SK-N-SH (cell line): ENCODE data around the gene SLC2A2. TPM values are rescaled to one million over a fixed set of nuclear protein-coding genes. Genes with fewer than 3 reads are reported as not detected.

Experiments used
- CTCF ChIA-PET: fragments of 300-600, 350-600 bp; formaldehyde crosslinking; extraction: SDS; loops from one replicate; lab custom pipeline; 2021; lab: Yijun Ruan, JAX
- POLR2A ChIA-PET: fragments of 350-600 bp; sonication (Branson Sonifier 250); formaldehyde crosslinking; extraction: SDS; loops from one replicate; lab custom pipeline; 2020; ENCODE audit warnings: antibody characterized with exemption, inconsistent platforms; lab: Yijun Ruan, JAX
- DNase-seq: peaks from one replicate; pipeline ENCODE4 v3.0.0; 2012
- H2AFZ ChIP-seq: fragments of 200-600 bp; sonication (generic); 2 replicates; pipeline ENCODE4 v1.8.1; 2016; ENCODE audit warnings: antibody characterized with exemption, mild to moderate bottlenecking, low read depth
- H3F3A ChIP-seq: fragments of 200-600 bp; sonication (generic); replicated peaks from 2 replicates; pipeline ENCODE3; 2016; ENCODE audit warnings: antibody characterized with exemption, mild to moderate bottlenecking; ENCODE audit not compliant: insufficient read depth
- H3K27ac ChIP-seq, 2 experiments: fragments of 200-500 bp in 1 of 2; fragments of 200-600 bp in 1 of 2; sonication (Bioruptor generic) in 1 of 2; sonication (generic), shearing (Covaris generic) in 1 of 2; 2 replicates each; pipeline versions ENCODE4 v1.5.1 to v1.6.1; 2014 to 2016; ENCODE audit warnings: low read depth in 2 of 2, inconsistent platforms in 1 of 2, low read length in 1 of 2, mild to moderate bottlenecking in 1 of 2, mixed read lengths in 1 of 2
- H3K27me3 ChIP-seq: fragments of 200-600 bp; sonication (generic), shearing (Covaris generic); 2 replicates; pipeline ENCODE4 v1.6.1; 2016; ENCODE audit warnings: mixed run types; ENCODE audit not compliant: insufficient read depth
- H3K36me3 ChIP-seq, 2 experiments: fragments of 200-500 bp in 1 of 2; fragments of 200-600 bp in 1 of 2; sonication (Bioruptor generic) in 1 of 2; sonication (generic) in 1 of 2; replicated peaks in 1 of 2; 2 replicates each; pipeline versions ENCODE3 to v1.5.1; 2014 to 2016; ENCODE audit warnings: low read length in 1 of 2, mild to moderate bottlenecking in 1 of 2; ENCODE audit not compliant: insufficient read depth in 2 of 2, control insufficient read depth in 1 of 2
- H3K4me1 ChIP-seq, 2 experiments: fragments of 200-500 bp in 1 of 2; fragments of 200-600 bp in 1 of 2; sonication (Bioruptor generic) in 1 of 2; sonication (generic), shearing (Covaris generic) in 1 of 2; 2 replicates each; pipeline versions ENCODE4 v1.5.1 to v1.6.1; 2014 to 2016; ENCODE audit warnings: low read depth in 1 of 2, low read length in 1 of 2, mixed run types in 1 of 2; ENCODE audit not compliant: insufficient read depth in 2 of 2, control insufficient read depth in 1 of 2
- H3K4me2 ChIP-seq: fragments of 200-600 bp; sonication (generic), shearing (Covaris generic); 2 replicates; pipeline ENCODE4 v1.6.1; 2017; ENCODE audit warnings: mixed run types
- H3K4me3 ChIP-seq, 2 experiments: fragments of 200-500 bp in 1 of 2; fragments of 200-600 bp in 1 of 2; sonication (Bioruptor generic) in 1 of 2; sonication (generic), shearing (Covaris generic) in 1 of 2; 2 replicates each; pipeline versions ENCODE4 v1.5.1 to v1.8.1; 2014 to 2016; ENCODE audit warnings: low read depth in 2 of 2, inconsistent platforms in 1 of 2, low read length in 1 of 2, mild to moderate bottlenecking in 1 of 2, mixed read lengths in 1 of 2, moderate library complexity in 1 of 2
- H3K79me2 ChIP-seq: fragments of 200-600 bp; sonication (generic); 2 replicates; pipeline ENCODE4 v1.8.1; 2017; ENCODE audit warnings: mild to moderate bottlenecking; ENCODE audit not compliant: insufficient read depth
- H3K9ac ChIP-seq: fragments of 200-600 bp; sonication (generic); 2 replicates; pipeline ENCODE4 v1.6.1; 2017; ENCODE audit warnings: mixed run types
- H3K9me2 ChIP-seq: fragments of 200-600 bp; sonication (generic); 2 replicates; pipeline ENCODE4 v1.6.1; 2017; ENCODE audit warnings: mixed run types
- H3K9me3 ChIP-seq: fragments of 200-600 bp; sonication (generic); 2 replicates; pipeline ENCODE4 v1.6.1; 2017; ENCODE audit warnings: mixed run types, mild to moderate bottlenecking, moderate library complexity
- H4K20me1 ChIP-seq: fragments of 200-600 bp; sonication (generic); 2 replicates; pipeline ENCODE4 v1.6.1; 2017; ENCODE audit warnings: mild to moderate bottlenecking, mixed run types; ENCODE audit not compliant: insufficient read depth
- EZH2phosphoT487 ChIP-seq: fragments of 200-600 bp; sonication (generic); IDR thresholded peaks from 2 replicates; pipeline ENCODE4 v1.6.1; 2017; ENCODE audit warnings: low read depth, mixed run types, mild to moderate bottlenecking, antibody characterized with exemption, moderate library complexity, borderline replicate concordance
- FOSL2 ChIP-seq: IDR thresholded peaks from 2 replicates; pipeline ENCODE4 v1.4.0; 2012; ENCODE audit warnings: low read depth, mild to moderate bottlenecking, moderate library complexity, borderline replicate concordance
- FOXJ3 ChIP-seq: sonication (generic); formaldehyde crosslinking; IDR thresholded peaks from 2 replicates; pipeline ENCODE4 v1.5.1; 2020; ENCODE audit warnings: mild to moderate bottlenecking, missing genetic modification reagents
- FOXM1 ChIP-seq: IDR thresholded peaks from 2 replicates; pipeline ENCODE4 v1.4.0; 2012; ENCODE audit warnings: low read depth, mild to moderate bottlenecking
- GABPA ChIP-seq: IDR thresholded peaks from 2 replicates; pipeline ENCODE4 v1.4.0; 2012; ENCODE audit warnings: low read depth, mild to moderate bottlenecking
- GATA2 ChIP-seq: sonication (generic); formaldehyde crosslinking; IDR thresholded peaks from 2 replicates; pipeline ENCODE4 v1.5.0; 2020; ENCODE audit warnings: mild to moderate bottlenecking, missing genetic modification reagents
- JUND ChIP-seq: IDR thresholded peaks from 2 replicates; pipeline ENCODE4 v1.4.0; 2012
- NFIC ChIP-seq: IDR thresholded peaks from 2 replicates; pipeline ENCODE4 v1.4.0; 2012; ENCODE audit warnings: borderline replicate concordance
- NRF1 ChIP-seq: IDR thresholded peaks from 2 replicates; pipeline ENCODE4 v1.6.1; 2012; ENCODE audit warnings: low read depth, mild to moderate bottlenecking, low read length
- RAD21 ChIP-seq: IDR thresholded peaks from 2 replicates; pipeline ENCODE4 v1.6.1; 2012; ENCODE audit warnings: mild to moderate bottlenecking, low read length
- RCOR1 ChIP-seq: fragments of 150-350 bp; IDR thresholded peaks from 2 replicates; pipeline ENCODE4 v1.6.1; 2017; ENCODE audit warnings: antibody characterized with exemption, low read length
- RFX5 ChIP-seq: IDR thresholded peaks from 2 replicates; pipeline ENCODE4 v1.6.1; 2012; ENCODE audit warnings: mild to moderate bottlenecking, improper control_type of control experiment, low read length
- RXRA ChIP-seq: IDR thresholded peaks from 2 replicates; pipeline ENCODE4 v1.4.0; 2012; ENCODE audit warnings: low read depth, mild to moderate bottlenecking, borderline replicate concordance
- SMC3 ChIP-seq: IDR thresholded peaks from 2 replicates; pipeline ENCODE4 v1.6.1; 2012; ENCODE audit warnings: low read depth, low read length, improper control_type of control experiment
- polyA plus RNA-seq, 3 experiments: library from polyadenylated mRNA; depleted of rRNA; stranded (reverse); fragments of >200 nt; gene quantifications; 2 replicates each; pipeline ENCODE4 v1.2.3, GENCODE V29; 2012
- TF ChIP-seq, protein P1 (sequence below): IDR thresholded peaks from 2 replicates; pipeline ENCODE4 v1.4.0; 2012; ENCODE audit warnings: low read depth, borderline replicate concordance
- TF ChIP-seq, protein P2 (sequence below): fragments of 200-600 bp; sonication (generic); IDR thresholded peaks from 2 replicates; pipeline ENCODE4 v1.6.1; 2017; ENCODE audit warnings: antibody characterized with exemption, mild to moderate bottlenecking, moderate library complexity
- TF ChIP-seq, protein P3 (sequence below): IDR thresholded peaks from 2 replicates; pipeline ENCODE4 v1.6.1; 2012; ENCODE audit warnings: mild to moderate bottlenecking, low read depth, low read length, moderate library complexity
- TF ChIP-seq, protein P4 (sequence below): IDR thresholded peaks from 2 replicates; pipeline ENCODE4 v1.4.0; 2012; ENCODE audit warnings: low read depth, borderline replicate concordance
- TF ChIP-seq, protein P5 (sequence below): IDR thresholded peaks from 2 replicates; pipeline ENCODE4; 2012
- TF ChIP-seq, protein P6 (sequence below): fragments of 150-350 bp; IDR thresholded peaks from 2 replicates; pipeline ENCODE4 v1.6.1; 2017; ENCODE audit warnings: antibody characterized with exemption, low read length, low read depth, borderline replicate concordance

SLC2A2 gene
- polyA plus RNA-seq, 1 of the 3 experiments (the other 2 are of a cell fraction) = 0.59 TPM

DNA sequence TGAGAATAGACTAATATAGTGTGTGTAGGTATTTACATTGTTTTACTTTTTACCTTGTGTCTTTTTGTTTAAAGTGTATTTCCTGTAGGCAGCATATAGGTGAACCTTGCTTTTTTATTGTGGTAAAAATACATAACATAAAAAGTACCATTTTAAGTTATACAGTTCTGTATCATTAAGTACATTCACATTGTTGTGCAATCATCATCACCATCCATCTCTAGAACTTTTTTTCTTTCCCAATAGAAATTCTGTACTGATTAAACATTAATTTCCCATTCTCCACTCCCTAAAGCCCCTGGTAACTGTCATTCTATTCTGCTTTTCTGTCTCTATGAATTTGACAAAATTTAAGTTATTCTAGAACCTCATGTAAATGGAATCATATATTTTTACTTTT is 69.9 kb downstream of the SLC2A2 start:
- H4K20me1 ChIP-seq = no peaks in the 10 kb centered on the region
- TF ChIP-seq FOXJ3 (no peak), RXRA (no peak), SMC3 (no peak), RCOR1 (no peak), JUND (no peak), NRF1 (no peak), GATA2 (CRISPR knock-in tag) (no peak), RFX5 (no peak), EZH2phosphoT487 (no peak), NFIC (no peak), RAD21 (no peak), GABPA (no peak), FOXM1 (no peak), FOSL2 (no peak)
- TF ChIP-seq, protein P1, sequence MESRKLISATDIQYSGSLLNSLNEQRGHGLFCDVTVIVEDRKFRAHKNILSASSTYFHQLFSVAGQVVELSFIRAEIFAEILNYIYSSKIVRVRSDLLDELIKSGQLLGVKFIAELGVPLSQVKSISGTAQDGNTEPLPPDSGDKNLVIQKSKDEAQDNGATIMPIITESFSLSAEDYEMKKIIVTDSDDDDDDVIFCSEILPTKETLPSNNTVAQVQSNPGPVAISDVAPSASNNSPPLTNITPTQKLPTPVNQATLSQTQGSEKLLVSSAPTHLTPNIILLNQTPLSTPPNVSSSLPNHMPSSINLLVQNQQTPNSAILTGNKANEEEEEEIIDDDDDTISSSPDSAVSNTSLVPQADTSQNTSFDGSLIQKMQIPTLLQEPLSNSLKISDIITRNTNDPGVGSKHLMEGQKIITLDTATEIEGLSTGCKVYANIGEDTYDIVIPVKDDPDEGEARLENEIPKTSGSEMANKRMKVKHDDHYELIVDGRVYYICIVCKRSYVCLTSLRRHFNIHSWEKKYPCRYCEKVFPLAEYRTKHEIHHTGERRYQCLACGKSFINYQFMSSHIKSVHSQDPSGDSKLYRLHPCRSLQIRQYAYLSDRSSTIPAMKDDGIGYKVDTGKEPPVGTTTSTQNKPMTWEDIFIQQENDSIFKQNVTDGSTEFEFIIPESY = no peak
- TF ChIP-seq, protein P2, sequence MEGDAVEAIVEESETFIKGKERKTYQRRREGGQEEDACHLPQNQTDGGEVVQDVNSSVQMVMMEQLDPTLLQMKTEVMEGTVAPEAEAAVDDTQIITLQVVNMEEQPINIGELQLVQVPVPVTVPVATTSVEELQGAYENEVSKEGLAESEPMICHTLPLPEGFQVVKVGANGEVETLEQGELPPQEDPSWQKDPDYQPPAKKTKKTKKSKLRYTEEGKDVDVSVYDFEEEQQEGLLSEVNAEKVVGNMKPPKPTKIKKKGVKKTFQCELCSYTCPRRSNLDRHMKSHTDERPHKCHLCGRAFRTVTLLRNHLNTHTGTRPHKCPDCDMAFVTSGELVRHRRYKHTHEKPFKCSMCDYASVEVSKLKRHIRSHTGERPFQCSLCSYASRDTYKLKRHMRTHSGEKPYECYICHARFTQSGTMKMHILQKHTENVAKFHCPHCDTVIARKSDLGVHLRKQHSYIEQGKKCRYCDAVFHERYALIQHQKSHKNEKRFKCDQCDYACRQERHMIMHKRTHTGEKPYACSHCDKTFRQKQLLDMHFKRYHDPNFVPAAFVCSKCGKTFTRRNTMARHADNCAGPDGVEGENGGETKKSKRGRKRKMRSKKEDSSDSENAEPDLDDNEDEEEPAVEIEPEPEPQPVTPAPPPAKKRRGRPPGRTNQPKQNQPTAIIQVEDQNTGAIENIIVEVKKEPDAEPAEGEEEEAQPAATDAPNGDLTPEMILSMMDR = no peak
- TF ChIP-seq, protein P3, sequence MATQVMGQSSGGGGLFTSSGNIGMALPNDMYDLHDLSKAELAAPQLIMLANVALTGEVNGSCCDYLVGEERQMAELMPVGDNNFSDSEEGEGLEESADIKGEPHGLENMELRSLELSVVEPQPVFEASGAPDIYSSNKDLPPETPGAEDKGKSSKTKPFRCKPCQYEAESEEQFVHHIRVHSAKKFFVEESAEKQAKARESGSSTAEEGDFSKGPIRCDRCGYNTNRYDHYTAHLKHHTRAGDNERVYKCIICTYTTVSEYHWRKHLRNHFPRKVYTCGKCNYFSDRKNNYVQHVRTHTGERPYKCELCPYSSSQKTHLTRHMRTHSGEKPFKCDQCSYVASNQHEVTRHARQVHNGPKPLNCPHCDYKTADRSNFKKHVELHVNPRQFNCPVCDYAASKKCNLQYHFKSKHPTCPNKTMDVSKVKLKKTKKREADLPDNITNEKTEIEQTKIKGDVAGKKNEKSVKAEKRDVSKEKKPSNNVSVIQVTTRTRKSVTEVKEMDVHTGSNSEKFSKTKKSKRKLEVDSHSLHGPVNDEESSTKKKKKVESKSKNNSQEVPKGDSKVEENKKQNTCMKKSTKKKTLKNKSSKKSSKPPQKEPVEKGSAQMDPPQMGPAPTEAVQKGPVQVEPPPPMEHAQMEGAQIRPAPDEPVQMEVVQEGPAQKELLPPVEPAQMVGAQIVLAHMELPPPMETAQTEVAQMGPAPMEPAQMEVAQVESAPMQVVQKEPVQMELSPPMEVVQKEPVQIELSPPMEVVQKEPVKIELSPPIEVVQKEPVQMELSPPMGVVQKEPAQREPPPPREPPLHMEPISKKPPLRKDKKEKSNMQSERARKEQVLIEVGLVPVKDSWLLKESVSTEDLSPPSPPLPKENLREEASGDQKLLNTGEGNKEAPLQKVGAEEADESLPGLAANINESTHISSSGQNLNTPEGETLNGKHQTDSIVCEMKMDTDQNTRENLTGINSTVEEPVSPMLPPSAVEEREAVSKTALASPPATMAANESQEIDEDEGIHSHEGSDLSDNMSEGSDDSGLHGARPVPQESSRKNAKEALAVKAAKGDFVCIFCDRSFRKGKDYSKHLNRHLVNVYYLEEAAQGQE = no peak
- TF ChIP-seq, protein P4, sequence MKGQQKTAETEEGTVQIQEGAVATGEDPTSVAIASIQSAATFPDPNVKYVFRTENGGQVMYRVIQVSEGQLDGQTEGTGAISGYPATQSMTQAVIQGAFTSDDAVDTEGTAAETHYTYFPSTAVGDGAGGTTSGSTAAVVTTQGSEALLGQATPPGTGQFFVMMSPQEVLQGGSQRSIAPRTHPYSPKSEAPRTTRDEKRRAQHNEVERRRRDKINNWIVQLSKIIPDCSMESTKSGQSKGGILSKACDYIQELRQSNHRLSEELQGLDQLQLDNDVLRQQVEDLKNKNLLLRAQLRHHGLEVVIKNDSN = no peak
- TF ChIP-seq, protein P5, sequence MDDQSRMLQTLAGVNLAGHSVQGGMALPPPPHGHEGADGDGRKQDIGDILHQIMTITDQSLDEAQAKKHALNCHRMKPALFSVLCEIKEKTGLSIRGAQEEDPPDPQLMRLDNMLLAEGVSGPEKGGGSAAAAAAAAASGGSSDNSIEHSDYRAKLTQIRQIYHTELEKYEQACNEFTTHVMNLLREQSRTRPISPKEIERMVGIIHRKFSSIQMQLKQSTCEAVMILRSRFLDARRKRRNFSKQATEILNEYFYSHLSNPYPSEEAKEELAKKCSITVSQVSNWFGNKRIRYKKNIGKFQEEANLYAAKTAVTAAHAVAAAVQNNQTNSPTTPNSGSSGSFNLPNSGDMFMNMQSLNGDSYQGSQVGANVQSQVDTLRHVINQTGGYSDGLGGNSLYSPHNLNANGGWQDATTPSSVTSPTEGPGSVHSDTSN = no peak
- TF ChIP-seq, protein P6, sequence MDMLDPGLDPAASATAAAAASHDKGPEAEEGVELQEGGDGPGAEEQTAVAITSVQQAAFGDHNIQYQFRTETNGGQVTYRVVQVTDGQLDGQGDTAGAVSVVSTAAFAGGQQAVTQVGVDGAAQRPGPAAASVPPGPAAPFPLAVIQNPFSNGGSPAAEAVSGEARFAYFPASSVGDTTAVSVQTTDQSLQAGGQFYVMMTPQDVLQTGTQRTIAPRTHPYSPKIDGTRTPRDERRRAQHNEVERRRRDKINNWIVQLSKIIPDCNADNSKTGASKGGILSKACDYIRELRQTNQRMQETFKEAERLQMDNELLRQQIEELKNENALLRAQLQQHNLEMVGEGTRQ = no peak
- no peak overlapping the region for H3K9ac ChIP-seq
- H3F3A ChIP-seq = no peaks in the 10 kb centered on the region
- H3K79me2 ChIP-seq = no peaks in the 10 kb centered on the region
- no peak overlapping the region for H3K4me2 ChIP-seq
- no peaks in the 10 kb centered on the region for H3K9me3 ChIP-seq
- ChIA-PET CTCF (no interaction called here), POLR2A (no interaction called here)
- H3K36me3 ChIP-seq = no peaks in the 10 kb centered on the region
- DNase-seq = no peak
- no peaks in the 10 kb centered on the region for H3K4me1 ChIP-seq
- H3K27ac ChIP-seq = no peak overlapping the region
- H3K9me2 ChIP-seq = no peaks in the 10 kb centered on the region
- no peak overlapping the region for H3K4me3 ChIP-seq
- H3K27me3 ChIP-seq = no peaks in the 10 kb centered on the region
- H2AFZ ChIP-seq = no peak overlapping the region
